Astrocyte (in vitro differentiated cells and primary cell): ENCODE data around the gene NRP1. TPM values are rescaled to one million over a fixed set of nuclear protein-coding genes. Genes with fewer than 3 reads are reported as not detected.

Experiments
- DNase-seq: peaks from one replicate; pipeline ENCODE4 v3.0.0-alpha.2; 2010; ENCODE audit warnings: low read depth
- FAIRE-seq: peaks from 2 replicates; lab custom pipeline; 2011; peaks lifted over from hg19 to GRCh38; lab: Jason Lieb, UNC
- H2AFZ ChIP-seq: 2 replicates; pipeline ENCODE4 v1.6.0; 2012; ENCODE audit warnings: low read depth, low read length, inconsistent platforms
- H3K27ac ChIP-seq: 2 replicates; pipeline ENCODE4 v1.5.1; 2011; ENCODE audit warnings: low read depth, low read length, inconsistent platforms
- H3K27me3 ChIP-seq: 2 replicates; pipeline ENCODE4 v1.6.0; 2011; ENCODE audit warnings: low read length, inconsistent platforms; ENCODE audit not compliant: insufficient read depth
- H3K36me3 ChIP-seq: 2 replicates; pipeline ENCODE4 v1.5.1; 2011; ENCODE audit warnings: low read length, inconsistent platforms; ENCODE audit not compliant: insufficient read depth
- H3K4me1 ChIP-seq: 2 replicates; pipeline ENCODE4 v1.5.1; 2011; ENCODE audit warnings: low read length, inconsistent platforms; ENCODE audit not compliant: insufficient read depth
- H3K4me2 ChIP-seq: 2 replicates; pipeline ENCODE4 v1.6.0; 2012; ENCODE audit warnings: low read length, inconsistent platforms
- H3K4me3 ChIP-seq: 2 replicates; pipeline ENCODE4 v1.5.1; 2011; ENCODE audit warnings: low read depth, mild to moderate bottlenecking, low read length, inconsistent platforms; ENCODE audit not compliant: insufficient read depth
- H3K79me2 ChIP-seq: 2 replicates; pipeline ENCODE4 v1.6.0; 2012; ENCODE audit warnings: mild to moderate bottlenecking, low read length, inconsistent platforms; ENCODE audit not compliant: insufficient read depth
- H3K9ac ChIP-seq: 2 replicates; pipeline ENCODE4 v1.6.0; 2012; ENCODE audit warnings: mild to moderate bottlenecking, low read length, inconsistent platforms
- H3K9me3 ChIP-seq: 2 replicates; pipeline ENCODE4 v1.5.1; 2012; ENCODE audit warnings: low read depth, mild to moderate bottlenecking, low read length, inconsistent platforms; ENCODE audit not compliant: insufficient read depth
- H4K20me1 ChIP-seq: 2 replicates; pipeline ENCODE4 v1.6.0; 2012; ENCODE audit warnings: low read length, inconsistent platforms; ENCODE audit not compliant: insufficient read depth
- H3K27ac Mint-ChIP-seq: one replicate; pipeline ENCODE4 v1.8.0; 2021; ENCODE audit warnings: mild to moderate bottlenecking, mixed read lengths; ENCODE audit not compliant: unreplicated experiment
- H3K27me3 Mint-ChIP-seq: one replicate; pipeline ENCODE4 v1.8.0; 2021; ENCODE audit warnings: low read depth, mixed read lengths; ENCODE audit not compliant: unreplicated experiment
- H3K36me3 Mint-ChIP-seq: one replicate; pipeline ENCODE4 v1.8.0; 2021; ENCODE audit warnings: low read depth, mixed read lengths; ENCODE audit not compliant: unreplicated experiment
- H3K4me1 Mint-ChIP-seq: one replicate; pipeline ENCODE4 v1.8.0; 2021; ENCODE audit warnings: low read depth, mixed read lengths; ENCODE audit not compliant: unreplicated experiment
- H3K4me3 Mint-ChIP-seq: one replicate; pipeline ENCODE4 v1.8.0; 2021; ENCODE audit warnings: mild to moderate bottlenecking, moderate library complexity, mixed read lengths; ENCODE audit not compliant: unreplicated experiment
- H3K9me3 Mint-ChIP-seq: one replicate; pipeline ENCODE4 v1.8.0; 2021; ENCODE audit warnings: mild to moderate bottlenecking, mixed read lengths; ENCODE audit not compliant: unreplicated experiment
- CTCF ChIP-seq: IDR thresholded peaks from 2 replicates; pipeline ENCODE4 v1.5.1; 2011; ENCODE audit warnings: low read depth, mild to moderate bottlenecking, inconsistent platforms, low read length, moderate library complexity; ENCODE audit not compliant: insufficient read depth
- EZH2 ChIP-seq: IDR thresholded peaks from 2 replicates; pipeline ENCODE4 v1.6.1; 2012; ENCODE audit warnings: mild to moderate bottlenecking, low read length, inconsistent platforms; ENCODE audit not compliant: insufficient read depth
- total RNA-seq: library from RNA; stranded (reverse); gene quantifications from 2 replicates; pipeline ENCODE4 v1.2.1, GENCODE V29; 2021

NRP1 gene
- total RNA-seq, 1 donor from 2014 or later: 59.4 TPM

DNA sequence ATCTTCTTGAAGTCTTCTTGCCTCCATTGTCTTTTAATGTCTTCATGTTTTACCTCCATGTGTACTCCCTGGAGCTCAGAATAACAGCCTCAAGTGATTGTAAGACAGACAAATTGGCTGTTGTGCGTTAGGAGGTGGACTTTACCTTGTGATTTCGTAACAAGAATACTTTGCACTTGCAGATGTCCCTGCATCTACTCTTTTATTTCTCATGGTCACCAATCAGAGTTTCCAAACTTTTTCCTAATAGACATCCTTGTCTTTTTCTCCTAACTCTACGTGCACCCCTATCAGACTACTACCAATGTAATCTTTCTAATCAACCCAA is 172.3 kb downstream of the NRP1 start:
- TF ChIP-seq CTCF: no peak
- TF ChIP-seq EZH2: no peak
- H2AFZ ChIP-seq: no peak overlapping the region
- no peaks in the 10 kb centered on the region for H4K20me1 ChIP-seq
- no peak for FAIRE-seq
- H3K9me3 ChIP-seq: no peaks in the 10 kb centered on the region
- no peak overlapping the region for H3K4me2 ChIP-seq
- H3K27ac Mint-ChIP-seq: no peak overlapping the region
- H3K9me3 Mint-ChIP-seq: peaks cover 6% of the 10 kb centered on the region
- no peak for DNase-seq
- no peaks in the 10 kb centered on the region for H3K27me3 Mint-ChIP-seq
- H3K4me3 Mint-ChIP-seq: no peak overlapping the region
- H3K36me3 ChIP-seq: no peaks in the 10 kb centered on the region
- H3K36me3 Mint-ChIP-seq: no peaks in the 10 kb centered on the region
- peaks cover 12% of the 10 kb centered on the region for H3K4me1 Mint-ChIP-seq
- peaks cover 16% of the 10 kb centered on the region for H3K4me1 ChIP-seq
- no peaks in the 10 kb centered on the region for H3K27me3 ChIP-seq
- H3K4me3 ChIP-seq: no peak overlapping the region
- no peak overlapping the region for H3K9ac ChIP-seq
- H3K79me2 ChIP-seq: no peaks in the 10 kb centered on the region
- no peak overlapping the region for H3K27ac ChIP-seq

DNA sequence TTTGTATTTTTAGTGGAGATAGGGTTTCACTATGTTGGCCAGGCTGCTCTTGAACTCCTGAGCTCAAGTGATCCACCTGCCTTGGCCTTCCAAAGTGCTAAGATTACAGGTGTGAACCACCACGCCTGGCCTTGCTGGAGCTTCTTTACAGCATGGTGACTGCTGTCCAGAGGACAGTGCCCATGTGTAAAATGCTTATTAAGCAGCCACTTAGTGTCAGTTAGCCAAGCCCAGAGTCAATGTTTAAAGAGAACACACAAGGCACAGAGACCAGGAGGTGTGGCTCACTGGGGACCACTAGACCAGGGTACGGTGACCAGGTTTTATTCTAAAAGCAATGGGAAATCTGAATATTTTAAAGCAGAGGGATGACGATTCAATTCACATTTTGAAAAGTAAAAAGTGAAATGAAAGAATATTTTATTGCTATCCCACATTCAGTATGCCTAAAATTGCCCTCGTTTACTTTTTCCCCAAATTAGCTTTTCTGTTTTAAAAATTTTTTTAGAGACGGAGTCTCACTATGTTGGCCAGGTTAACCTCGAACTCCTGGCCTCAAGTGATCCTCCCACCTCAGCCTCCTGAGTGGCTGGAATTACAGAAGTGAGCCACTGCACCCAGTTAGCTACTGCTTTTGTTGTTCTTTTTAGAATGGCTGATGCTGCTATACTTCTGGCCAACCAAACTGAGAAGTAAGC is 172.8 kb downstream of the NRP1 start:
- Histone ChIP-seq H3K4me3 (no peak overlapping the region), H4K20me1 (no peaks in the 10 kb centered on the region), H3K9ac (no peak overlapping the region), H2AFZ (no peak overlapping the region), H3K79me2 (no peaks in the 10 kb centered on the region), H3K36me3 (no peaks in the 10 kb centered on the region), H3K9me3 (no peaks in the 10 kb centered on the region), H3K4me2 (no peak overlapping the region), H3K4me1 (peaks cover 21% of the 10 kb centered on the region), H3K27ac (no peak overlapping the region), H3K27me3 (no peaks in the 10 kb centered on the region)
- Mint-ChIP-seq H3K9me3 (peaks cover 6% of the 10 kb centered on the region), H3K36me3 (no peaks in the 10 kb centered on the region), H3K4me3 (no peak overlapping the region), H3K4me1 (peaks cover 16% of the 10 kb centered on the region), H3K27ac (no peak overlapping the region), H3K27me3 (no peaks in the 10 kb centered on the region)
- FAIRE-seq: no peak
- no peak for DNase-seq
- TF ChIP-seq EZH2 (no peak), CTCF (no peak)

DNA sequence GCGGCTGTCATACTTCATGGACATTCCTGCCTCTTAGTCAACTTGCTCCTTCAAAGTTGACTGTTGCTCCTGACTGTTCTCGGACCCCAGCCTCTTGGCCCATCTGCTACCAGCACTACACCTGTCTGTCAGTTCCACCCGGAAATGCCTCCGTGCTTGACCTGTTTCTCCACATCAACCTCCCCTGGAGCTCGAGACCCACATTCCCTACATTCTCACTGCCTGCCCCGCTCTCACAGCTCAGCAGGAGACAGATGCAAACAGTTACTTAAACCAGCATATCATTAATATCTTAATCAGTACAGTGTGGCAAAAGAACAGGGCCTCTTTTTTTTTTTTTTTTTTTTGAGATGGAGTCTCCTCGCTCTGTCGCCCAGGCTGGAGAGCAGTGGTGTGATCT is 174.3 kb downstream of the NRP1 start:
- H3K9me3 ChIP-seq: no peaks in the 10 kb centered on the region
- H3K36me3 ChIP-seq: no peaks in the 10 kb centered on the region
- H3K79me2 ChIP-seq: no peaks in the 10 kb centered on the region
- no peak for TF ChIP-seq EZH2
- TF ChIP-seq CTCF: no peak
- H3K27ac ChIP-seq: no peak overlapping the region
- H3K27me3 ChIP-seq: no peaks in the 10 kb centered on the region
- peaks cover 2% of the 10 kb centered on the region for H3K9me3 Mint-ChIP-seq
- H3K4me1 ChIP-seq: peaks cover 32% of the 10 kb centered on the region
- H3K4me3 ChIP-seq: no peak overlapping the region
- H3K27me3 Mint-ChIP-seq: no peaks in the 10 kb centered on the region
- H3K36me3 Mint-ChIP-seq: no peaks in the 10 kb centered on the region
- FAIRE-seq (no peak), DNase-seq (no peak)
- H3K27ac Mint-ChIP-seq: peak overlapping the region; percentile 10
- H3K9ac ChIP-seq: no peak overlapping the region
- no peak overlapping the region for H3K4me2 ChIP-seq
- H4K20me1 ChIP-seq: no peaks in the 10 kb centered on the region
- no peak overlapping the region for H2AFZ ChIP-seq
- no peak overlapping the region for H3K4me3 Mint-ChIP-seq
- peaks cover 24% of the 10 kb centered on the region for H3K4me1 Mint-ChIP-seq
